HCT116 (cell line): ENCODE measurements around the gene SLX9. TPM values are rescaled to one million over a fixed set of nuclear protein-coding genes. Genes with fewer than 3 reads are reported as not detected.
A peak's percentile ranks its signal among the peaks of the same experiment; 100 is the strongest.

Experiments used
- ATAC-seq: fragments of 200-7000 bp; cut with Tn5 transposase; 2 replicates; pipeline ENCODE4 v1.9.1; 2020; ENCODE audit warnings: mild to moderate bottlenecking, moderate library complexity
- BruUV-seq: library from RNA; stranded (reverse); fragments of 400-500 nt; replicated peaks from 2 replicates; lab custom pipeline; 2021; lab: Mats Ljungman, UMichigan
- CTCF ChIA-PET: fragments of 300-600 bp; sonication (Branson Sonifier 250); formaldehyde crosslinking; loops from one replicate; lab custom pipeline; 2021; ENCODE audit warnings: antibody characterized with exemption; lab: Charles Lee
- POLR2A ChIA-PET: fragments of 300-600, 350-600 bp; sonication (Branson Sonifier 250); formaldehyde crosslinking; loops from one replicate; lab custom pipeline; 2021; ENCODE audit warnings: antibody characterized with exemption; lab: Charles Lee
- RAD21 ChIA-PET, 2 experiments: fragments of 300-600 bp; sonication (Branson Sonifier 250); formaldehyde crosslinking; loops; one replicate each; lab custom pipeline; 2023; ENCODE audit warnings: low total read pairs in 2 of 2; ENCODE audit not compliant: uncharacterized antibody in 2 of 2, unreplicated experiment in 2 of 2, low non-redundant PET in 1 of 2; lab: Charles Lee
- DNase-seq: peaks from one replicate; pipeline ENCODE4 v3.0.0-alpha.2; 2010; ENCODE audit warnings: low read depth, low spot score
- H2AFZ ChIP-seq: fragments of 200-600 bp; shearing (Covaris generic), sonication (generic); 2 replicates; pipeline ENCODE4 v1.6.1; 2017; ENCODE audit warnings: low read depth, mixed run types, mixed read lengths, antibody characterized with exemption, low read length; ENCODE audit not compliant: poor library complexity, severe bottlenecking
- H3K27ac ChIP-seq: 2 replicates; pipeline ENCODE4 v1.5.1; 2012; ENCODE audit warnings: low read depth, low read length
- H3K27me3 ChIP-seq: fragments of 200-600 bp; sonication (generic); 2 replicates; pipeline ENCODE4 v1.6.1; 2016; ENCODE audit warnings: mixed run types, low read length, mixed read lengths; ENCODE audit not compliant: insufficient read depth
- H3K36me3 ChIP-seq, 2 experiments: fragments of 200-500 bp in 1 of 2; fragments of 200-600 bp in 1 of 2; sonication (Bioruptor generic) in 1 of 2; sonication (generic) in 1 of 2; 2 replicates each; pipeline versions ENCODE4 v1.5.1 to v1.6.1; 2014 to 2016; ENCODE audit warnings: low read length in 2 of 2, inconsistent platforms in 1 of 2, mixed read lengths in 1 of 2, mixed run types in 1 of 2; ENCODE audit not compliant: insufficient read depth in 2 of 2, control insufficient read depth in 1 of 2
- H3K4me1 ChIP-seq, 2 experiments: fragments of 200-600 bp in 1 of 2; sonication (generic) in 1 of 2; 2 replicates each; pipeline versions ENCODE4 v1.5.1 to v1.6.1; 2012 to 2017; ENCODE audit warnings: low read length in 2 of 2, inconsistent platforms in 1 of 2, mild to moderate bottlenecking in 1 of 2, mixed read lengths in 1 of 2, mixed run types in 1 of 2, moderate library complexity in 1 of 2; ENCODE audit not compliant: insufficient read depth in 2 of 2, control insufficient read depth in 1 of 2
- H3K4me2 ChIP-seq: fragments of 200-600 bp; sonication (generic); 2 replicates; pipeline ENCODE4 v1.6.1; 2017; ENCODE audit warnings: mixed run types, low read length, mixed read lengths
- H3K4me3 ChIP-seq, 2 experiments: fragments of 200-600 bp in 1 of 2; sonication (generic) in 1 of 2; replicated peaks in 1 of 2; 2 replicates each; pipeline ENCODE4 v1.5.1; 2011 to 2016; ENCODE audit warnings: low read length in 2 of 2, control low read depth in 1 of 2, low read depth in 1 of 2, mild to moderate bottlenecking in 1 of 2, mixed read lengths in 1 of 2, mixed run types in 1 of 2
- H3K79me2 ChIP-seq: fragments of 200-600 bp; sonication (generic); 2 replicates; pipeline ENCODE4 v1.6.1; 2017; ENCODE audit warnings: mild to moderate bottlenecking, mixed run types, low read length, moderate library complexity, mixed read lengths; ENCODE audit not compliant: insufficient read depth
- H3K9ac ChIP-seq: fragments of 200-600 bp; sonication (generic); 2 replicates; pipeline ENCODE4 v1.6.1; 2016; ENCODE audit warnings: low read length, mixed read lengths
- H3K9me2 ChIP-seq: fragments of 200-600 bp; sonication (generic), shearing (Covaris generic); 2 replicates; pipeline ENCODE4 v1.6.1; 2017; ENCODE audit warnings: mixed run types, mild to moderate bottlenecking, moderate library complexity; ENCODE audit not compliant: insufficient read depth
- H3K9me3 ChIP-seq, 2 experiments: fragments of 200-500 bp in 1 of 2; fragments of 200-600 bp in 1 of 2; sonication (Bioruptor generic) in 1 of 2; sonication (generic) in 1 of 2; 2 replicates each; pipeline ENCODE4 v1.6.1; 2014 to 2017; ENCODE audit warnings: low read length in 2 of 2, mixed read lengths in 2 of 2, inconsistent platforms in 1 of 2, low read depth in 1 of 2, mild to moderate bottlenecking in 1 of 2, mixed run types in 1 of 2, moderate library complexity in 1 of 2; ENCODE audit not compliant: control insufficient read depth in 1 of 2, insufficient read depth in 1 of 2
- H4K20me1 ChIP-seq: fragments of 200-600 bp; sonication (generic), shearing (Covaris generic); 2 replicates; pipeline ENCODE4 v1.6.1; 2017; ENCODE audit warnings: mixed run types, mild to moderate bottlenecking, moderate library complexity; ENCODE audit not compliant: insufficient read depth
- CEBPB ChIP-seq: IDR thresholded peaks from 2 replicates; pipeline ENCODE4 v1.6.1; 2012; ENCODE audit warnings: low read depth
- POLR2AphosphoS5 ChIP-seq: IDR thresholded peaks from 2 replicates; pipeline ENCODE4 v1.6.1; 2011; ENCODE audit warnings: mild to moderate bottlenecking, low read depth, low read length, moderate library complexity
- ZNF274 ChIP-seq: fragments of 200-500 bp; sonication (Bioruptor generic); IDR thresholded peaks from 2 replicates; pipeline ENCODE4 v1.6.1; 2014; ENCODE audit warnings: mild to moderate bottlenecking, low read depth, low read length, inconsistent platforms
- intact Hi-C: fragments of 100-400 bp; cut with micrococcal nuclease; formaldehyde crosslinking; loops from 2 replicates; pipeline ENCODE4 v1.10.0; 2022
- total RNA-seq: library from RNA; stranded (reverse); gene quantifications from one replicate; pipeline ENCODE4 v1.2.1, GENCODE V29; 2021; ENCODE audit not compliant: unreplicated experiment
- TF ChIP-seq, protein P1 (sequence below): IDR thresholded peaks from 2 replicates; pipeline ENCODE4 v1.6.1; 2012
- TF ChIP-seq, protein P2 (sequence below), 3 experiments: fragments of 200-600 bp in 1 of 3; sonication (generic) in 1 of 3; IDR thresholded peaks in 2 of 3; conservative IDR thresholded peaks in 1 of 3; 2 replicates each; pipeline ENCODE4 v1.5.1; 2012 to 2017; ENCODE audit warnings: low read depth in 2 of 3, low read length in 2 of 3, antibody characterized with exemption in 1 of 3, borderline replicate concordance in 1 of 3, control low read depth in 1 of 3, mild to moderate bottlenecking in 1 of 3, mixed read lengths in 1 of 3, mixed run types in 1 of 3, moderate library complexity in 1 of 3; ENCODE audit not compliant: insufficient read depth in 1 of 3

SLX9 gene
- total RNA-seq, 1 experiment from 2014 or later = 61.9 TPM

GRCh38 chr21:44926331-44927101 is 13.3 kb upstream of the SLX9 start:
- H3K4me3 ChIP-seq = no peak overlapping the region
- no peak for DNase-seq
- POLR2A ChIA-PET = interaction anchor here (1.5 kb wide), 1 partner anchor 8 kb away, joined by 5 read pairs; no protein-coding TSS in a partner anchor
- ATAC-seq = no peak
- TF ChIP-seq POLR2AphosphoS5 (no peak), CEBPB (no peak), ZNF274 (no peak)
- TF ChIP-seq, protein P1, sequence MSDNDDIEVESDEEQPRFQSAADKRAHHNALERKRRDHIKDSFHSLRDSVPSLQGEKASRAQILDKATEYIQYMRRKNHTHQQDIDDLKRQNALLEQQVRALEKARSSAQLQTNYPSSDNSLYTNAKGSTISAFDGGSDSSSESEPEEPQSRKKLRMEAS = no peak
- TF ChIP-seq, protein P2, sequence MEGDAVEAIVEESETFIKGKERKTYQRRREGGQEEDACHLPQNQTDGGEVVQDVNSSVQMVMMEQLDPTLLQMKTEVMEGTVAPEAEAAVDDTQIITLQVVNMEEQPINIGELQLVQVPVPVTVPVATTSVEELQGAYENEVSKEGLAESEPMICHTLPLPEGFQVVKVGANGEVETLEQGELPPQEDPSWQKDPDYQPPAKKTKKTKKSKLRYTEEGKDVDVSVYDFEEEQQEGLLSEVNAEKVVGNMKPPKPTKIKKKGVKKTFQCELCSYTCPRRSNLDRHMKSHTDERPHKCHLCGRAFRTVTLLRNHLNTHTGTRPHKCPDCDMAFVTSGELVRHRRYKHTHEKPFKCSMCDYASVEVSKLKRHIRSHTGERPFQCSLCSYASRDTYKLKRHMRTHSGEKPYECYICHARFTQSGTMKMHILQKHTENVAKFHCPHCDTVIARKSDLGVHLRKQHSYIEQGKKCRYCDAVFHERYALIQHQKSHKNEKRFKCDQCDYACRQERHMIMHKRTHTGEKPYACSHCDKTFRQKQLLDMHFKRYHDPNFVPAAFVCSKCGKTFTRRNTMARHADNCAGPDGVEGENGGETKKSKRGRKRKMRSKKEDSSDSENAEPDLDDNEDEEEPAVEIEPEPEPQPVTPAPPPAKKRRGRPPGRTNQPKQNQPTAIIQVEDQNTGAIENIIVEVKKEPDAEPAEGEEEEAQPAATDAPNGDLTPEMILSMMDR (IDR thresholded peaks at IDR 0.05 in 2 of 3, conservative IDR thresholded peaks at IDR 0.05 in 1 of 3; ENCODE audit: borderline replicate concordance in 1 of 3, insufficient read depth in 1 of 3, low read depth in 2 of 3, low read length in 2 of 3) = no peak
- TF ChIP-seq, all 23 proteins: peak for 0
- Histone ChIP-seq H4K20me1 (no peaks in the 10 kb centered on the region), H3K9ac (no peak overlapping the region), H3K27me3 (peaks cover 73% of the 10 kb centered on the region), H3K79me2 (no peaks in the 10 kb centered on the region), H3K9me3 (no peaks in the 10 kb centered on the region), H3K4me2 (peak overlapping the region; percentile 83), H2AFZ (no peak overlapping the region), H3K27ac (no peak overlapping the region), H3K4me1 (peaks cover 20 to 34% of the 10 kb centered on the region in 2 experiments), H3K36me3 (no peaks in the 10 kb centered on the region), H3K9me2 (no peaks in the 10 kb centered on the region)
- no TSS peak for BruUV-seq
- RAD21 ChIA-PET = no interaction called here
- CTCF ChIA-PET = no interaction called here
- intact Hi-C loops = loop anchor here (5.0 kb wide), 1 partner anchor 34 kb away; no protein-coding TSS in a partner anchor
